K562 (cell line): Measurements from ENCODE around the gene PDCD1. TPM values are rescaled to one million over a fixed set of nuclear protein-coding genes. Genes with fewer than 3 reads are reported as not detected.
A peak's percentile ranks its signal among the peaks of the same experiment; 100 is the strongest.

Source experiments
- ATAC-seq: fragments of 200-7000 bp; cut with Tn5 transposase; 3 replicates; pipeline ENCODE4 v1.9.1; 2020; ENCODE audit warnings: moderate library complexity
- BruUV-seq: library from RNA; stranded (reverse); fragments of 400-500 nt; replicated peaks from 2 replicates; lab custom pipeline; 2021; lab: Mats Ljungman, UMichigan
- CTCF ChIA-PET: fragments of 300-600 bp; formaldehyde crosslinking; extraction: SDS; loops from one replicate; lab custom pipeline; 2021; ENCODE audit warnings: low intra/inter-chr PET ratio; lab: Yijun Ruan, JAX
- POLR2A ChIA-PET: fragments of 300-600, 350-650 bp; sonication (Branson Sonifier 250); formaldehyde crosslinking; extraction: SDS; loops from one replicate; lab custom pipeline; 2021; ENCODE audit warnings: antibody characterized with exemption, inconsistent platforms; lab: Yijun Ruan, JAX
- DNase-seq, 4 experiments: peaks; one replicate each; pipeline versions ENCODE4 v3.0.0 to v3.0.0-alpha.2; 2011 to 2018; ENCODE audit warnings: low spot score in 3 of 4, mixed read lengths in 3 of 4; ENCODE audit errors: extremely low read depth in 1 of 4
- FAIRE-seq: peaks from 2 replicates; lab custom pipeline; 2011; peaks lifted over from hg19 to GRCh38; lab: Jason Lieb, UNC
- H2AFZ ChIP-seq: 2 replicates; pipeline ENCODE4 v1.6.0; 2011; ENCODE audit warnings: low read depth, low read length, control low read depth, inconsistent platforms
- H3K27ac ChIP-seq: fragments of 200-600 bp; 3 replicates; pipeline ENCODE4 v1.8.0; 2011; ENCODE audit warnings: low read depth, mild to moderate bottlenecking, control low read depth, inconsistent platforms, low read length, moderate library complexity, mixed read lengths; ENCODE audit errors: extremely low read depth
- H3K27me3 ChIP-seq, 2 experiments: fragments of 300-600 bp in 1 of 2; 2 replicates in 1 of 2; 3 replicates in 1 of 2; pipeline versions ENCODE4 v1.6.0 to v1.8.0; 2011; ENCODE audit warnings: inconsistent platforms in 2 of 2, low read length in 2 of 2, mild to moderate bottlenecking in 1 of 2, mixed read lengths in 1 of 2, moderate library complexity in 1 of 2; ENCODE audit not compliant: control insufficient read depth in 2 of 2, insufficient read depth in 2 of 2
- H3K36me3 ChIP-seq: fragments of 300-600 bp; 3 replicates; pipeline ENCODE4 v1.8.0; 2011; ENCODE audit warnings: mild to moderate bottlenecking, low read length, inconsistent platforms; ENCODE audit not compliant: control insufficient read depth, insufficient read depth
- H3K4me1 ChIP-seq, 2 experiments: fragments of 200-600 bp in 1 of 2; replicated peaks in 1 of 2; 2 replicates in 1 of 2; 3 replicates in 1 of 2; pipeline versions ENCODE4 v1.5.1 to v1.8.0; 2011; ENCODE audit warnings: inconsistent platforms in 2 of 2, low read length in 2 of 2, mild to moderate bottlenecking in 1 of 2, mixed read lengths in 1 of 2, moderate library complexity in 1 of 2; ENCODE audit not compliant: control insufficient read depth in 2 of 2, insufficient read depth in 2 of 2
- H3K4me2 ChIP-seq: 2 replicates; pipeline ENCODE4 v1.6.1; 2011; ENCODE audit warnings: low read length, control low read depth, inconsistent platforms, mixed read lengths; ENCODE audit not compliant: insufficient read depth
- H3K4me3 ChIP-seq: fragments of 200-600 bp; sonication (generic), shearing (Covaris generic); 2 replicates; pipeline ENCODE4 v1.5.1; 2016; ENCODE audit warnings: control low read depth, inconsistent platforms
- H3K79me2 ChIP-seq: fragments of 200-600 bp; 3 replicates; pipeline ENCODE4 v1.8.0; 2011; ENCODE audit warnings: low read length, inconsistent platforms; ENCODE audit not compliant: control insufficient read depth, insufficient read depth
- H3K9ac ChIP-seq, 2 experiments: 2 replicates each; pipeline versions ENCODE4 v1.6.0 to v1.6.1; 2011; ENCODE audit warnings: low read depth in 2 of 2, low read length in 2 of 2, control low read depth in 1 of 2, inconsistent platforms in 1 of 2, mild to moderate bottlenecking in 1 of 2, mixed read lengths in 1 of 2; ENCODE audit not compliant: insufficient read depth in 1 of 2
- H3K9me1 ChIP-seq: one replicate; pipeline ENCODE4 v1.6.0; 2011; ENCODE audit warnings: inconsistent platforms, mild to moderate bottlenecking, low read length, moderate library complexity; ENCODE audit not compliant: control insufficient read depth, insufficient read depth
- H3K9me3 ChIP-seq: replicated peaks from 2 replicates; pipeline ENCODE4 v1.5.1; 2011; ENCODE audit warnings: low read depth, low read length, inconsistent platforms; ENCODE audit not compliant: control insufficient read depth, insufficient read depth
- H4K20me1 ChIP-seq: replicated peaks from 2 replicates; pipeline ENCODE4 v1.6.1; 2011; ENCODE audit warnings: low read length, inconsistent platforms, mixed read lengths; ENCODE audit not compliant: control insufficient read depth, insufficient read depth
- HMGN3 ChIP-seq: IDR thresholded peaks from 2 replicates; pipeline ENCODE4 v1.6.1; 2011; ENCODE audit warnings: borderline replicate concordance, low read depth, mild to moderate bottlenecking, mixed read lengths, low read length; ENCODE audit not compliant: insufficient read length; ENCODE audit errors: extremely low read depth
- TAF1 ChIP-seq: IDR thresholded peaks from 2 replicates; pipeline ENCODE4 v1.6.1; 2011; ENCODE audit warnings: mild to moderate bottlenecking, low read length, moderate library complexity; ENCODE audit not compliant: insufficient read depth, control insufficient read depth, severe bottlenecking; ENCODE audit errors: extremely low read depth
- TAF9B ChIP-seq: fragments of 450-650 bp; IDR thresholded peaks from 2 replicates; pipeline ENCODE4 v1.6.1; 2018; ENCODE audit warnings: mild to moderate bottlenecking; ENCODE audit not compliant: partially characterized antibody
- WGBS: fragments of 100-300 bp; shearing (Covaris generic); methylation state at CpG from one replicate; pipeline ENCODE4 v1.1.6; 2016; ENCODE audit warnings: low coverage, mixed read lengths; ENCODE audit not compliant: insufficient coverage; ENCODE audit errors: missing lambda C conversion rate; 5-methylcytosine and 5-hydroxymethylcytosine counted together
- in situ Hi-C: fragments of 300-500 bp; cut with MboI; formaldehyde crosslinking; loops from 4 replicates; pipeline ENCODE4 v1.15.0; 2018; ENCODE audit warnings: inconsistent platforms, mixed read lengths
- intact Hi-C: fragments of 100-400 bp; cut with micrococcal nuclease; formaldehyde crosslinking; loops from 2 replicates; pipeline ENCODE4 v1.14.2; 2022
- polyA plus RNA-seq, 8 experiments: library from polyadenylated mRNA; depleted of rRNA in 4 of 8; stranded (reverse) in 5 of 8; unstranded in 3 of 8; fragments of >200 nt; fragmentation: Nextera tagmentation in 2 of 8; fragmentation: Illumina TruSeq in 1 of 8; extraction: Ambion mirVana in 2 of 8; extraction: Trizol in 1 of 8; gene quantifications; 2 replicates each; pipeline versions ENCODE4 v1.2.1 to v1.2.3, GENCODE V29; 2011 to 2014; ENCODE audit warnings: inconsistent platforms in 1 of 8, missing spikeins in 1 of 8
- total RNA-seq, 7 experiments: library from RNA; depleted of rRNA in 6 of 7; stranded (reverse); fragments of >200 nt in 6 of 7; fragmentation: Illumina TruSeq in 2 of 7; extraction: Trizol in 2 of 7; gene quantifications; 2 replicates each; pipeline versions ENCODE4 v1.2.1 to v1.2.3, GENCODE V29; 2011 to 2021; ENCODE audit warnings: low replicate concordance in 1 of 7

PDCD1 gene
- total and polyA plus RNA-seq, 9 of the 15 experiments (the other 6 are each of a cell fraction or from before 2014, with no cell fraction given): 0.15 to 2.5 (median 1.0) TPM; not detected in 2

DNA sequence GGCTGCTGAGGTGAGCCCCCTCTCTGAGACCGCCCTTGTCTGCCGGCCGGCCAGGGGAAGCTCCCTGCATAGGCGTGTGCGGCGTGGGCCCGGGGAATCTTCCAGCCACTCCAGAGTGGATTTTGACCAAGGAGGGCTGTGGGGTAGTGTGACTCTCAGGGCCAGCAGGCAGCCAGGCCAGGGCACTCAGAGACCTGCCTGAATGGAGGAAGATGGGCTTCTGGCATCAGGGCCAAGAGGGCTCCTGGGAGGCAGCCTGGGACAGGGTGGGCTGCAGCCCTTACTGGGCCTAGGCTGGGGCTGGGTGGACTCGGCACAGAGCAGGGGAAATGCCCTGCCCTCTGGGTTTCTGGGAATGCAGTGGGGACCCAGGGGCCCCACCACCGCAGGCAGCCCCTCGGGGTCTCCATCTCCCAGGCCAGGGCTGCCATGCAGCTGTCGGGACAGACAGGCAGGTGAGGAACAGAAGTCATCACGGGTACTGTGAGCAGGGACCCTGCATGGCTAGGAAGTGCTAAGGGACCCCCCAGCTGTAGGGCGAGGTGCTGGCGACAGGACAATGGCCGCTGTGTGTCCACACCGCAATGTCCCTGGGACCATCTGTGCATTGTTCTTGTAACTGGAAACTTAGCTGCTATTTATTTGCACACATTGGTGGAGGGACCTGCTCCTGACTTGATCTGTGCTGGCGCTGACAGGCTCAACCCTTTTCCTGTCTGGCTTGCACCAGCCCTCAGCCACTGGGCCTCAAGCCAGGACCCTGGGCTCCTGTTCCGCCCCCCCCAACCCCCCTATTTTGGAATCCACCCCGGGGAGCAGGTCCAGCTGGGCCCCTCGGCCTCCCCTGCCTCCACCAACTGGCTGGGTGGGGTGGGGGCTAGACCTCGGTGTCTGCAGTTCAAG, 4.1 kb downstream of the PDCD1 start:
- no peak for FAIRE-seq
- intact Hi-C loops: no loop called here
- CTCF ChIA-PET: no interaction called here
- BruUV-seq: no TSS peak
- H3K4me2 ChIP-seq: no peak overlapping the region
- TF ChIP-seq TAF1 (no peak), TAF9B (no peak), HMGN3 (no peak)
- TF ChIP-seq, all 486 proteins: peak for 0
- peak in 2 of 4 experiments; percentile 3 to 7 for DNase-seq
- Histone ChIP-seq H3K9me1 (no peaks in the 10 kb centered on the region), H3K79me2 (no peaks in the 10 kb centered on the region), H3K36me3 (no peaks in the 10 kb centered on the region), H4K20me1 (no peaks in the 10 kb centered on the region), H3K9ac (peak overlapping the region in 1 of 2 experiments; percentile 17; a peak in 1 of 4 replicates), H3K27ac (no peak overlapping the region), H3K4me3 (no peak overlapping the region), H3K9me3 (no peaks in the 10 kb centered on the region), H3K27me3 (no peaks in the 10 kb centered on the region), H2AFZ (no peak overlapping the region), H3K4me1 (peaks cover 0 to 74% of the 10 kb centered on the region in 2 experiments; a peak in 4 of 5 replicates)
- POLR2A ChIA-PET: interaction anchor here (1.1 kb wide), 1 partner anchor 12 kb away, joined by 4 read pairs; no protein-coding TSS in a partner anchor
- 60% methylated on average over 1 of the region's 21 CpGs for WGBS
- no peak for ATAC-seq
- in situ Hi-C loops: loop anchor here (5.0 kb wide), 1 partner anchor 107 kb away; no protein-coding TSS in a partner anchor
